GM10266 (cell line): ENCODE data around the gene KRTAP10-3.

Source experiments
- DNase-seq: peaks from one replicate; pipeline ENCODE4 v3.0.0; 2012; ENCODE audit errors: extremely low spot score
- CTCF ChIP-seq: IDR thresholded peaks from 2 replicates; pipeline ENCODE4 v1.5.1; 2012; ENCODE audit warnings: mild to moderate bottlenecking, low read depth; ENCODE audit not compliant: control insufficient read depth, insufficient read depth; ENCODE audit errors: missing control alignments

KRTAP10-3 gene

DNA sequence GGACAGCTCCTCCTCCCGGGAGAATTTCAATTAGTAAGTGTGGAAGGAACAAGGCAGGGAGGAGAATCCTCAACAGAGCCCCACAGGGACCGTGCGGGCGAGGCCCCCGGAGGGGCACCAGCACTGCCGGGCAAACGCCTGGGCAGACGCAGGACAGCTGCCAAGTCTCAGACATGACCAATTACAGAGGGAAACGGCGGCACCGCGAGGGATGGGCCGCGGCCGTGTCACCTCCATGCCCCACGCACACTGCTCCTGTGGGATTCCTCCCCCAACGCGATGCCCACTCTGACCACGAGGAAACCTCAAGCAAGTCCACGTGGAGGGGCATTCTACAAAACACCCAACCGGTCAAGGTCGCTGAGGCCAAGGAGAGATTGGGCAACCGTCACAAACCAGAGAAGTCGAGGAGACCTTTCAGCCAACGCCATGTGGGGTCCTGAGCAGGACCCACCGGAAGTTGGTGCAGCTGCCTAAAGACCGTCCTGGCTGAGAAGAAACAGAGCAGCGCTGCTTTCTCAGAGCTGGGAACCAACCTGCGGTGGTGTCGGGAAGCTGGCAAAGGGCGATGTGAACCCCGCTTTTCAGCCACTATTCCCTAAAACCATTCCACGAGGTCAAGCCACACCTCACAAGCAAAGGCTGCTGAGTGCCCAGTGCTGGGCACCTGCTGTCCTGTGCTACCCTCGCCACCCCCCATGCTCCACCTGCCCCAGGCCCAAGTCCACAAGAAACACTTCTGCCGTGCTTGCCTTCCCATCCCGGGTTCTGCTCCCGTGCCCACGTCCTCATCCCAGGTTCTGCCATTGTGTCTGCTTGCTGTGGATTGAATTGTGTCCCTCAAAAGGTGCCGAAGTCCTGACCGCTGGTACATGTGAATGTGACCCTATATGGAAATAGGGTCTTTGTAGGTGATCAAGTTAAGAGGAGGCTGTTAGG, 13.5 kb upstream of the KRTAP10-3 start:
- no peak for DNase-seq

GRCh38 chr21:44571296-44571695, 12.7 kb upstream of the KRTAP10-3 start:
- no peak for TF ChIP-seq CTCF
- DNase-seq = no peak

More for the DNA sequence above, 13.5 kb upstream of the KRTAP10-3 start:
- TF ChIP-seq CTCF = no peak

DNA sequence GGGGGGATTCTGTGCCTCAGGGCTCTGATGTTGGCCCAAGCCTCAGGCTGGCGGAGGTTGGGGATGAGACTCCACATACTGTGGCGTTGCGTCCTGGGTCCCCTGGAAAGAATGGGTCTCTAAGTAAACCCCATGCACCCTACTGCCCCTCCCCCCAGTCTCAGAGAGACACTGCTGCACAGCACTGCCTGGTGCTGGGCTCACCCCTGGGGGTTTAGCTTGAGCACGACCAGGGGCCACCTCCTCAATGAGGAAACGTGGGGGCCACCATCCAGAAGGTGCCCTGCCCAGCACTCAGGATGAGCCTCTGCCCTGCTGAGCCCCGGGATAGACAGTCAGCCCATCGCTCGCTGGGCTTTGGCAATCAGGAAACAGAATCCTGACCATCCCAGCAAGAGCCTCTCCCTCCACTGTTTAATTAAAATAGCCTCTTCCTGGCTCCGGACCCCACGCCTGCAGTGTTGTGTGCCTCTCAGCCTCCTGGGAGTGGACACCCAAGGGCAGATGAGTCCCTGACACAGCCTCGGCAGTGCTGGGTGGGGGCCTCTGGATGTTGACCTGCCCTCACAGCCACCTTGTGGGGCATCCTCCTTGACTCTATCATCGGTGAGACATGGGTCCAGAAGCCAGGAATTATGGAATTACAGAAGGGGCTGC, 11.4 kb upstream of the KRTAP10-3 start:
- TF ChIP-seq CTCF = no peak
- no peak for DNase-seq

GRCh38 chr21:44568667-44569556, 10.3 kb upstream of the KRTAP10-3 start:
- TF ChIP-seq CTCF = no peak
- DNase-seq = no peak

DNA sequence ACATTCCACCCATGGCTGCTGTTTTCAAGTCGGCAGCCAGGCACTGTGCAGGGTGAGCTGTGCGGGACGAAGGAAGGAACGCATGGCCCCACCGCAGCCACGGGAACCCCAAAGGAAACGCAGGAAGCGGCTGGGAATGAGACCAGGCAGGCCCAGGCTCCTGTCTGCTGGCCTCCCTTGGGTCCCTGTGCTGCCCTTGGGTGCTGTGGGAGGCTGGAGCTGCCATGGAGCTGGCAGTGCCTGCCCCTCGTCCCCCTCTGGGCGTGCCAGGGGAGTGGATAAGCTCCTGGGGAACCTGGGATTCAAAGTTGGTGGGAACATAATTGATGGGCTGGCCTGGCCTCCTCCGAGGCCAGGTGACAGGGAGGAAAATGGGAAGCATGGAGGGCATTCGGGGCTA, 9.7 kb upstream of the KRTAP10-3 start:
- TF ChIP-seq CTCF = no peak
- DNase-seq = no peak

- no peak for TF ChIP-seq CTCF
- no peak for DNase-seq
Measured at GRCh38 chr21:44567481-44568171, 9.0 kb upstream of the KRTAP10-3 start.
